GM18502 (cell line): ENCODE data around the gene ACKR2.

Source experiments
- ATAC-seq: cut with Tn5 transposase; IDR thresholded peaks from one replicate; pipeline ENCODE4 v1.9.1; 2021; ENCODE audit warnings: mild to moderate bottlenecking; ENCODE audit not compliant: unreplicated experiment, poor library complexity

Gene ACKR2

DNA sequence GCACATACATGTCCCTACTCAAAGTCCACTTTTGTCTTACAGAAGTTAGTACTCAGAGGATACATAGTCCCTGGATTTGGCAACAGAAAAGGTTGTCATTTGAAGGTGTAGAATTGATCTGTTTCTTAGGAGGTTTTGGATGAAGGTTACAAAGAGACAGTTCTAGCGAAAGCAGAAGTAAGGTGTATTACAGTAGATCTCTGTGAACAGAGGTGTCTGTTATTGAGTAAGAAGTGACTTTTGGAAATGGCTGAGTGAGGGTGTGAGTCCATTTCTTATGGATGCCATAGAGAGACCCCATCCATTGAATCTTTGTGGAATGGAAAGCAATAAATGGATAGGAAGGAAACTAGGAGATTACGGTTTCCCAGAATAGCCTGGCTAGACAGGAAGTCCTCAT, 102.3 kb downstream of the ACKR2 start:
- ATAC-seq: no peak

DNA sequence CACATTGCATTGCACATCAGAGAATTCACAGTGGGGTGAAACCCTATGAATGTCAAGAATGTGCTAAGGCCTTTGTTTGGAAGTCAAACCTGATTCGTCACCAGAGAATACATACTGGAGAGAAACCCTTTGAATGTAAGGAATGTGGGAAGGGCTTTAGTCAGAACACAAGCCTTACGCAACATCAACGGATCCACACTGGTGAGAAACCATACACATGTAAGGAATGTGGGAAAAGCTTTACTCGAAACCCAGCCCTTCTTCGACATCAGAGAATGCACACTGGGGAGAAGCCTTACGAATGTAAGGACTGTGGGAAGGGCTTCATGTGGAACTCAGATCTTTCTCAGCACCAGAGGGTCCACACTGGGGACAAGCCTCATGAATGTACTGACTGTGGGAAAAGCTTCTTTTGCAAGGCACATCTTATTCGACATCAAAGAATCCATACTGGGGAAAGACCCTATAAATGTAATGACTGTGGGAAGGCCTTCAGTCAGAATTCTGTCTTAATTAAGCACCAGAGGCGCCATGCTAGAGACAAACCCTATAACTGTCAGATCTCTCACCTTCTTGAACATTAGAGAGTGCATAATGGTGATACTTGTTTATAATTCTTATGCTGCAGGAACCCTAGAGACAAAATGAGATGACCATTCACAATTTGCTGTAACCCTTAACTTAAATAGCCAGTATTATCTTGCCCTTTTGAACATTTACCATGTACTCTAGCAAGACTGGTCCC, 105.7 kb downstream of the ACKR2 start:
- ATAC-seq: no peak
